ENCODE measurements around the gene TAOK3. TPM values are rescaled to one million over a fixed set of nuclear protein-coding genes. Genes with fewer than 3 reads are reported as not detected.
"Not testable (repeated sequence)": the region's sequence is repeated elsewhere in the genome, so short reads cannot be mapped to it uniquely, and the experiment has no call there.

The TAOK3 gene
- total RNA-seq, 1 experiment from 2014 or later, result 5.5 TPM

- DNase-seq (ENCODE audit: low spot score), result peak; percentile 24
Measured at GRCh38 chr12:118302053-118302452, 70.7 kb downstream of the TAOK3 start.

DNA sequence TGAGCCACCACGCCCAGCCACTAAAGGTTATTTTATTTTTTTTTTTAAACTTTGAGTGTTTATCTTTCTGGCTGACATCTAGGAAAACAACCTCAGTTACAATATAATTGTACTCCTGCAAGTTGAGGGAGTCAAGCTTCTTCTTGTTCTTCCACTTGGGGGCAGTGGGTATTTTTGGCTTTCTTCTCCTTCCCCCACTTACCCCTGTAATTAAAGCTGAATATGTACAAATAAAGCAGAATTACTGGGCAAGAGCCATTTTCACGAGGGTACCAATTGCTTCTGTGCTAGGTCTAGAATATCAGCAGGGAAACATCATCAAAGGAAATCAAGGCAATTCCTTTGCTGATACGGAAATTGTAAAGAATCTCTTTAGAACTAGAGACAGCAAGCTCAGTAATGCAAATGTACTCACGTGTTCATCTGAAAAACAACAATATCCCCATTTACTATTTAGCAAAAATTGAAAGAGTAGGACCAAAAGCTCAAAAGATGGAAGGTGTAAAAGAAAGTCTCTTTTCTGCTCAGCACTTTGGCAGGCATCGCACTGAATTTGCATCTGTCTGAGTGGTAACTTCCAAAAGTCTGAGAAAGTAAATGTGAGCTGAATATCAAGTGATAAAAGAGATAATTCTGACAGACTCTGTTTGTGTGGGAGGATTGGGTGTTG lies 72.8 kb downstream of the TAOK3 start:
- DNase-seq (ENCODE audit: low spot score), result no peak

- DNase-seq (ENCODE audit: low spot score), result no peak
Measured at GRCh38 chr12:118297284-118297683, 75.4 kb downstream of the TAOK3 start.

- DNase-seq (ENCODE audit: low spot score), result no peak
Measured at GRCh38 chr12:118292836-118293235, 79.9 kb downstream of the TAOK3 start.

DNA sequence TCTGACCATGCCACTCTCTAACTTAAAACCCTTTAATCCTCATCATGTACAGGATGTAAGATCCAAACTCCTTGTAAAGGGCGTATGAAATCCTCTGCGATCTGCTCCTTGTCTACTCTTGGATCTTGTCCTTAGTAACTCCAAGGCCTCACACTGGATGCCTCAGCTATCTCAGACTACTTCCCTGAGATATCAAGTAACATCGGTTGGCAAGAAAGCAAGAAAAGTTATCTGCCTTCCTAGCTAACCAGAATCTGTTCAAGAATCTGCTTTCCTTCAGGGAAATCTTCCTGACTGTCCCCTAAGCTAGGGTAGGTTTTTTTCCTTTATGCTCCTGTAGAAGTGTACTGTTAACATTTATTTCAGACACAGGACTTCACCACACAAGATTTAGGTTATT lies 82.6 kb downstream of the TAOK3 start:
- no peak for DNase-seq (ENCODE audit: low spot score)

- DNase-seq (ENCODE audit: low spot score), result no peak
Measured at GRCh38 chr12:118288174-118288573, 84.5 kb downstream of the TAOK3 start.

DNA sequence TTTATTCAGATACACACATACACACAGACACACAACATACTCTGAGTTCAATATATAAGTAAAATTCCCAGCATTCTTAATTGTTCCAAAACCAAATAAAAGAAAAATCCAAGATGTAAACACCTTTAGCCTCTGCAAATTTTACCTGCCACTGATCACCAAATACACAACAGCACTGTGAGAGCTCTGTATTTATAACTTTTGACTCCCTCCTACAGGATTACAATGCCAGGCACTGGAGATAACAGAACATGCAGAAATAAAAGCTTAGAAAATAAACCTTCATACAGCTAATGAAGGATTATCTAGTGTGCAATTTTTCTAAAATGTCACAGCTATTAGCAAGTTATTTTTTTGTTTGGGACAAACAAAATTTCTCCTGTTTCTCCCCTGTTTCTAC lies 85.0 kb downstream of the TAOK3 start:
- no peak for DNase-seq (ENCODE audit: low spot score)

DNA sequence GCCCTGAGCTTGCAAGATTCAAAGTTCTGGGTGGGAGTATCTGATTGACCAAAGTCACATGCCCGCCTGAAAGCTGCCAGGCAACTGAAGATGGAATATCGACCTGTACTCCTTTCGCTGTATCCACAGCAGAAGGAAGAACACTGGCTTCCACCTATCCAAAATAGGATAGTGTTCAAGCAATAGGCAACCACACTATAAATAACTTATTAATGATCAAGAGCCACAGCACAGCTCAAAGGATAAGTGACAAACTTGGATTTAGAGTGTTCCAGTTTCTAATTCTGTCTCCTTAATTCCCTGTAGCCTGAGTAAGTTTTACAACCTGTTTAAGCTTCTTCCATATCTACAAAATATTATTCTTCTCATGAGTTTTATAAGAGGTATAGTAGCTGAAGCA lies 89.9 kb downstream of the TAOK3 start:
- DNase-seq (ENCODE audit: low spot score), result no peak

- DNase-seq (ENCODE audit: low spot score), result not testable (repeated sequence)
Measured at GRCh38 chr12:118278288-118278687, 94.4 kb downstream of the TAOK3 start.

GRCh38 chr12:118274066-118274465 lies 98.6 kb downstream of the TAOK3 start:
- DNase-seq (ENCODE audit: low spot score), result no peak

GRCh38 chr12:118271770-118272417 lies 100.8 kb downstream of the TAOK3 start:
- DNase-seq (ENCODE audit: low spot score), result peak; percentile 64

DNA sequence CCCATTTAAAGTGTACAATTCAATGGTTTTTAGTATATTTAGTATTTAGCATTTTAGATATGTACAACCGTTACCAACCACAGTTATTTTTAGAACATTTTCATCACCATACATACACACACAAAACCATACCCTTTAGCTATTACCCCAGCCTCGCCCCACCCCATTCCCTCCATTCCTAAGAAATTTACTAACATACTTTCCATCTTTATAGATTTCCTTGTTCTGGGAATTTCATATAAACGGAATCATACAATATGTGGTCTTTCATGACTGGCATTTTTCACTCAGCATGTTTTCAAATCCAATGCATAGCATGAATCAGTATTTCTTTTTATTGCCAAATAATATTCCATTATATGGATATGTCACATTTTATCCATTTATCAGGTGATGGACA lies 101.5 kb downstream of the TAOK3 start:
- DNase-seq (ENCODE audit: low spot score), result no peak

- no peak for DNase-seq (ENCODE audit: low spot score)
Measured at GRCh38 chr12:118269806-118270205, 102.9 kb downstream of the TAOK3 start.

DNA sequence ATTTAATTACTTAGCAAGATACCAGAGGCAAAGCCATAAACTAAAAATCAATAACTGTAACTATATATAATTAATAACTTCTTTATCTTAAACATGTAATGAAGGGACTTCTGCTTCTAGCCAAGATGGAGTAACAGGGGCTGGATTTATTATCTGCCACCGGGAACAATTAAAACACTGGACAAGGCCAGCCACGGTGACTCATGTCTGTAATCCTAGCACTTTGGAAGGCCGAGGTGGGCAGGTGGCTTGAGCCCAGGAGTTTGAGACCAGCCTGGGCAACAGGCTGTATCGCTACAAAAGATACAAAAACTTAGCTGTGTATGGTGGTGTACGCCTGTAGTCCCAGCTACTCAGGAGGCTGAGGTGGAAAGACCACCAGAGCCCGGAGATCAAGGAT lies 113.6 kb downstream of the TAOK3 start:
- DNase-seq (ENCODE audit: low spot score), result no peak

GRCh38 chr12:118256352-118256751 lies 116.4 kb downstream of the TAOK3 start:
- no peak for DNase-seq (ENCODE audit: low spot score)

DNA sequence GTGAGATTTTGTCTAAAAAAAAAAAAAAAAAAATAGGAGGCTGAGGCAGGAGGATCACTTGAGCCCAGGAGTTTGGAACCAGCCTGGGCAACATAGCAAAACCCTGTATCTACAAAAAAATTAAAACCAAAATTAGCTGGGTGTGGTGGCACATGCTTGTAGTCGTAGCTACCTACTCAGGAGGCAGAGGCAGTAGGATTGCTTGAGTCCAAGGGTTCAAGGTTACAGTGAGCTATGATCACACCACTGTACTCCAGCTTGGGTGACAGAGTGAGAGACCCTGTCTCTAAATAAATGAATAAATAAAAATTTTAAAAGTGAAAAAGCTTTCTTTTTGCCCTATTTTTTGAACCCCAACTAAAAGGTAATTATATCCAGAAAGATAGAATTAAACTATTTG lies 123.2 kb downstream of the TAOK3 start:
- DNase-seq (ENCODE audit: low spot score), result no peak

- not testable (repeated sequence) for DNase-seq (ENCODE audit: low spot score)
Measured at GRCh38 chr12:118245886-118246285, 126.8 kb downstream of the TAOK3 start.

GRCh38 chr12:118238888-118239287 lies 133.8 kb downstream of the TAOK3 start:
- DNase-seq (ENCODE audit: low spot score), result no peak

- peak; percentile 16 for DNase-seq (ENCODE audit: low spot score)
Measured at GRCh38 chr12:118237908-118238307, 134.8 kb downstream of the TAOK3 start.

DNA sequence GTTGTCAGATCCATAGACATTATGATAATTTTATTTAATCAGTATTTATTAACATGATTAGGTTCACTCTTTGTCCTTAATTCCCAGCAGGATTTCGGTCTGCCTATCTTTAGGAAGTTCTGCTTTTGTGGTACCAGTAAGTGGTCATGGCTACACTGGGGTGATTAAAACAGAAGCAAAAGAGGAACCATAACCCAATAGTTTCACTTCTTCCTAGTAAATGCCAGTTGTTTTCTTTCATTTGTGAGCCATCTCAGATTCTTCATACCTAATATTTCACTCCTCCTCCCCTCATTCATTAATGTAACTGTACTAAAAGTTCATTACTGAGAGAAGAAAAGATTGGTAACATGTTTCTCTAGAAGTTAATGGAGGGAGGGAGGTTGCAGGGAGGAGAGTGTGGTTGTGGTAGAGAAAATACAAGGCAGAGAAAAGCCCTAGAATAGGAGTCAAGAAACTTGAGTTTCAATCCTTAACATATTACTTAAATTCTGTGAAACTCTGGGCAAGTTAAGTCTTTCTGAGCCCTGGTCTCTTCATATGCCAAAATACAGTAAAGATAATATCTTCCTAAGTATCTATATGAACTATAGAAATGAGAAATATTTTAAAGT lies 135.5 kb downstream of the TAOK3 start:
- DNase-seq (ENCODE audit: low spot score), result no peak

- DNase-seq (ENCODE audit: low spot score), result no peak
Measured at GRCh38 chr12:118220702-118221101, 152.0 kb downstream of the TAOK3 start.

GRCh38 chr12:118219772-118220171 lies 152.9 kb downstream of the TAOK3 start:
- DNase-seq (ENCODE audit: low spot score), result no peak

DNA sequence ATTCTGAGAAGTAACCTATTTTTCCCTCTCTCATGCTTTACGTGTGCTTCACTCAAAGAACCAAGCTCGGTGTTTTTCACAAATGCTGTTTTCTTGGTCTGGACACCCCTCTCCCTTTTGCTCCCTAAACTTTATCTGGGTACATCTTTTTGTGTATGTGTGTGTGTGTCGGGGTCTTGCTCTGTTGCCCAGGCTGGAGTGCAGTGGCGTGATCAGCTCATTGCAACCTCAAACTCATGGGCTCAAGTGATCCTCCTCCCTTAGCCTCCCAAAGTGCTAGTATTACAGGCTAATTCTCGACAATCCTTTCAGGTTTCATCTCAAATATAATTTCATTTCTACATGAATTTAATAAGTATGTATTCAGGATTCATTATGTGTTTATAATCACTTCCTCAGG lies 153.6 kb downstream of the TAOK3 start:
- no peak for DNase-seq (ENCODE audit: low spot score)

Measured in HT-29 (cell line).